HCT116 (cell line): ENCODE data around the gene SORCS2. TPM values are rescaled to one million over a fixed set of nuclear protein-coding genes. Genes with fewer than 3 reads are reported as not detected.

Experiments used
- ATAC-seq: fragments of 200-7000 bp; cut with Tn5 transposase; 2 replicates; pipeline ENCODE4 v1.9.1; 2020; ENCODE audit warnings: mild to moderate bottlenecking, moderate library complexity
- BruUV-seq: library from RNA; stranded (reverse); fragments of 400-500 nt; replicated peaks from 2 replicates; lab custom pipeline; 2021; lab: Mats Ljungman, UMichigan
- CTCF ChIA-PET: fragments of 300-600 bp; sonication (Branson Sonifier 250); formaldehyde crosslinking; loops from one replicate; lab custom pipeline; 2021; ENCODE audit warnings: antibody characterized with exemption; lab: Charles Lee
- POLR2A ChIA-PET: fragments of 300-600, 350-600 bp; sonication (Branson Sonifier 250); formaldehyde crosslinking; loops from one replicate; lab custom pipeline; 2021; ENCODE audit warnings: antibody characterized with exemption; lab: Charles Lee
- RAD21 ChIA-PET, 2 experiments: fragments of 300-600 bp; sonication (Branson Sonifier 250); formaldehyde crosslinking; loops; one replicate each; lab custom pipeline; 2023; ENCODE audit warnings: low total read pairs in 2 of 2; ENCODE audit not compliant: uncharacterized antibody in 2 of 2, unreplicated experiment in 2 of 2, low non-redundant PET in 1 of 2; lab: Charles Lee
- DNase-seq: peaks from one replicate; pipeline ENCODE4 v3.0.0-alpha.2; 2010; ENCODE audit warnings: low read depth, low spot score
- H2AFZ ChIP-seq: fragments of 200-600 bp; shearing (Covaris generic), sonication (generic); 2 replicates; pipeline ENCODE4 v1.6.1; 2017; ENCODE audit warnings: low read depth, mixed run types, mixed read lengths, antibody characterized with exemption, low read length; ENCODE audit not compliant: poor library complexity, severe bottlenecking
- H3K27ac ChIP-seq: 2 replicates; pipeline ENCODE4 v1.5.1; 2012; ENCODE audit warnings: low read depth, low read length
- H3K27me3 ChIP-seq: fragments of 200-600 bp; sonication (generic); 2 replicates; pipeline ENCODE4 v1.6.1; 2016; ENCODE audit warnings: mixed run types, low read length, mixed read lengths; ENCODE audit not compliant: insufficient read depth
- H3K36me3 ChIP-seq, 2 experiments: fragments of 200-500 bp in 1 of 2; fragments of 200-600 bp in 1 of 2; sonication (Bioruptor generic) in 1 of 2; sonication (generic) in 1 of 2; 2 replicates each; pipeline versions ENCODE4 v1.5.1 to v1.6.1; 2014 to 2016; ENCODE audit warnings: low read length in 2 of 2, inconsistent platforms in 1 of 2, mixed read lengths in 1 of 2, mixed run types in 1 of 2; ENCODE audit not compliant: insufficient read depth in 2 of 2, control insufficient read depth in 1 of 2
- H3K4me1 ChIP-seq, 2 experiments: fragments of 200-600 bp in 1 of 2; sonication (generic) in 1 of 2; 2 replicates each; pipeline versions ENCODE4 v1.5.1 to v1.6.1; 2012 to 2017; ENCODE audit warnings: low read length in 2 of 2, inconsistent platforms in 1 of 2, mild to moderate bottlenecking in 1 of 2, mixed read lengths in 1 of 2, mixed run types in 1 of 2, moderate library complexity in 1 of 2; ENCODE audit not compliant: insufficient read depth in 2 of 2, control insufficient read depth in 1 of 2
- H3K4me2 ChIP-seq: fragments of 200-600 bp; sonication (generic); 2 replicates; pipeline ENCODE4 v1.6.1; 2017; ENCODE audit warnings: mixed run types, low read length, mixed read lengths
- H3K4me3 ChIP-seq, 2 experiments: fragments of 200-600 bp in 1 of 2; sonication (generic) in 1 of 2; replicated peaks in 1 of 2; 2 replicates each; pipeline ENCODE4 v1.5.1; 2011 to 2016; ENCODE audit warnings: low read length in 2 of 2, control low read depth in 1 of 2, low read depth in 1 of 2, mild to moderate bottlenecking in 1 of 2, mixed read lengths in 1 of 2, mixed run types in 1 of 2
- H3K79me2 ChIP-seq: fragments of 200-600 bp; sonication (generic); 2 replicates; pipeline ENCODE4 v1.6.1; 2017; ENCODE audit warnings: mild to moderate bottlenecking, mixed run types, low read length, moderate library complexity, mixed read lengths; ENCODE audit not compliant: insufficient read depth
- H3K9ac ChIP-seq: fragments of 200-600 bp; sonication (generic); 2 replicates; pipeline ENCODE4 v1.6.1; 2016; ENCODE audit warnings: low read length, mixed read lengths
- H3K9me2 ChIP-seq: fragments of 200-600 bp; sonication (generic), shearing (Covaris generic); 2 replicates; pipeline ENCODE4 v1.6.1; 2017; ENCODE audit warnings: mixed run types, mild to moderate bottlenecking, moderate library complexity; ENCODE audit not compliant: insufficient read depth
- H3K9me3 ChIP-seq, 2 experiments: fragments of 200-500 bp in 1 of 2; fragments of 200-600 bp in 1 of 2; sonication (Bioruptor generic) in 1 of 2; sonication (generic) in 1 of 2; 2 replicates each; pipeline ENCODE4 v1.6.1; 2014 to 2017; ENCODE audit warnings: low read length in 2 of 2, mixed read lengths in 2 of 2, inconsistent platforms in 1 of 2, low read depth in 1 of 2, mild to moderate bottlenecking in 1 of 2, mixed run types in 1 of 2, moderate library complexity in 1 of 2; ENCODE audit not compliant: control insufficient read depth in 1 of 2, insufficient read depth in 1 of 2
- H4K20me1 ChIP-seq: fragments of 200-600 bp; sonication (generic), shearing (Covaris generic); 2 replicates; pipeline ENCODE4 v1.6.1; 2017; ENCODE audit warnings: mixed run types, mild to moderate bottlenecking, moderate library complexity; ENCODE audit not compliant: insufficient read depth
- CBX3 ChIP-seq: IDR thresholded peaks from 2 replicates; pipeline ENCODE4 v1.6.1; 2012; ENCODE audit warnings: low read depth
- CEBPB ChIP-seq: IDR thresholded peaks from 2 replicates; pipeline ENCODE4 v1.6.1; 2012; ENCODE audit warnings: low read depth
- CTCF ChIP-seq, 3 experiments: fragments of 200-600 bp in 1 of 3; sonication (generic) in 1 of 3; IDR thresholded peaks in 2 of 3; conservative IDR thresholded peaks in 1 of 3; 2 replicates each; pipeline ENCODE4 v1.5.1; 2012 to 2017; ENCODE audit warnings: low read depth in 2 of 3, low read length in 2 of 3, antibody characterized with exemption in 1 of 3, borderline replicate concordance in 1 of 3, control low read depth in 1 of 3, mild to moderate bottlenecking in 1 of 3, mixed read lengths in 1 of 3, mixed run types in 1 of 3, moderate library complexity in 1 of 3; ENCODE audit not compliant: insufficient read depth in 1 of 3
- EGR1 ChIP-seq: IDR thresholded peaks from 2 replicates; pipeline ENCODE4 v1.6.1; 2012; ENCODE audit warnings: low read depth
- POLR2A ChIP-seq: IDR thresholded peaks from 2 replicates; pipeline ENCODE4 v1.7.0; 2011; ENCODE audit warnings: borderline replicate concordance; ENCODE audit not compliant: insufficient read depth, insufficient read length; ENCODE audit errors: extremely low read depth
- TCF7L2 ChIP-seq: IDR thresholded peaks from 2 replicates; pipeline ENCODE4 v1.7.0; 2011; ENCODE audit warnings: borderline replicate concordance, inconsistent platforms; ENCODE audit not compliant: insufficient read depth, insufficient read length; ENCODE audit errors: extremely low read depth
- ZBTB33 ChIP-seq: IDR thresholded peaks from 2 replicates; pipeline ENCODE4 v1.6.1; 2011; ENCODE audit warnings: mild to moderate bottlenecking, low read length, moderate library complexity; ENCODE audit not compliant: insufficient replicate concordance; ENCODE audit errors: extremely low read depth
- intact Hi-C: fragments of 100-400 bp; cut with micrococcal nuclease; formaldehyde crosslinking; loops from 2 replicates; pipeline ENCODE4 v1.10.0; 2022
- total RNA-seq: library from RNA; stranded (reverse); gene quantifications from one replicate; pipeline ENCODE4 v1.2.1, GENCODE V29; 2021; ENCODE audit not compliant: unreplicated experiment

The SORCS2 gene
- total RNA-seq, 1 experiment from 2014 or later = 0.37 TPM

- Histone ChIP-seq H3K9ac (no peak overlapping the region), H3K4me3 (no peak overlapping the region), H4K20me1 (no peaks in the 10 kb centered on the region), H3K4me1 (no peaks in the 10 kb centered on the region; a peak in 1 of 4 replicates), H3K79me2 (no peaks in the 10 kb centered on the region), H3K36me3 (no peaks in the 10 kb centered on the region), H3K27ac (no peak overlapping the region), H3K9me3 (no peaks in the 10 kb centered on the region), H3K9me2 (no peaks in the 10 kb centered on the region), H3K4me2 (no peak overlapping the region), H3K27me3 (peaks cover 10% of the 10 kb centered on the region; the same call in 1 of the 2 replicates), H2AFZ (no peak overlapping the region)
- intact Hi-C loops = no loop called here
- ATAC-seq = no peak
- BruUV-seq = no TSS peak
- RAD21 ChIA-PET = no interaction called here
- CTCF ChIA-PET = interaction anchor here (1.1 to 4.0 kb wide), 3 partner anchors 10 to 99 kb away, joined by 3 to 28 read pairs (median 10); no protein-coding TSS in a partner anchor
- POLR2A ChIA-PET = interaction anchor here (2.8 kb wide), 1 partner anchor 10 kb away, joined by 10 read pairs; no protein-coding TSS in a partner anchor
- no peak for DNase-seq
- TF ChIP-seq EGR1 = no peak
- TF ChIP-seq ZBTB33 = no peak
- TF ChIP-seq CBX3 = no peak
- no peak for TF ChIP-seq POLR2A
- no peak for TF ChIP-seq CEBPB
- TF ChIP-seq CTCF (IDR thresholded peaks at IDR 0.05 in 2 of 3, conservative IDR thresholded peaks at IDR 0.05 in 1 of 3; ENCODE audit: borderline replicate concordance in 1 of 3, insufficient read depth in 1 of 3, low read depth in 2 of 3, low read length in 2 of 3) = no peak
- no peak for TF ChIP-seq TCF7L2
Measured at GRCh38 chr4:7196288-7196651, 3.9 kb downstream of the SORCS2 start.
